ENCODE results near the gene KIAA2012.

- TF ChIP-seq TSHZ2 (CRISPR knock-in tag; IDR thresholded peaks at IDR 0.05): no peak
- TF ChIP-seq OSR1 (CRISPR knock-in tag; IDR thresholded peaks at IDR 0.05): no peak
Observed at GRCh38 chr2:202114795-202115194, 41.7 kb downstream of the KIAA2012 start.
